Measurements from ENCODE around the gene SLC9B1.
A peak's percentile ranks its signal among the peaks of the same experiment; 100 is the strongest.
"Not testable (repeated sequence)": the region's sequence is repeated elsewhere in the genome, so short reads cannot be mapped to it uniquely, and the experiment has no call there.

SLC9B1 gene

GRCh38 chr4:103012060-103012459 is 7.4 kb downstream of the SLC9B1 start:
- H3K4me3 ChIP-seq (ENCODE audit: low read depth, low read length) = no peak overlapping the region
- no peak for TF ChIP-seq CTCF (IDR thresholded peaks at IDR 0.05; ENCODE audit: insufficient read depth, low read depth, low read length, missing control alignments)
- no peak for DNase-seq (ENCODE audit: low read depth)

- DNase-seq (ENCODE audit: low read depth) = no peak
- H3K4me3 ChIP-seq (ENCODE audit: low read depth, low read length) = no peak overlapping the region
These were observed 8.0 kb downstream of the SLC9B1 start for GRCh38 chr4:103011378-103012025.

GRCh38 chr4:103010804-103011203 is 8.7 kb downstream of the SLC9B1 start:
- H3K4me3 ChIP-seq (ENCODE audit: low read depth, low read length) = no peak overlapping the region

More at GRCh38 chr4:103011378-103012025, 8.0 kb downstream of the SLC9B1 start:
- TF ChIP-seq CTCF (IDR thresholded peaks at IDR 0.05; ENCODE audit: insufficient read depth, low read depth, low read length, missing control alignments) = no peak

GRCh38 chr4:103008875-103009729 is 10.4 kb downstream of the SLC9B1 start:
- no peak overlapping the region for H3K4me3 ChIP-seq (ENCODE audit: low read depth, low read length)
- peak; percentile 64 for TF ChIP-seq CTCF (IDR thresholded peaks at IDR 0.05; ENCODE audit: insufficient read depth, low read depth, low read length, missing control alignments)
- DNase-seq (ENCODE audit: low read depth) = peak; percentile 79

More at GRCh38 chr4:103010804-103011203, 8.7 kb downstream of the SLC9B1 start:
- TF ChIP-seq CTCF (IDR thresholded peaks at IDR 0.05; ENCODE audit: insufficient read depth, low read depth, low read length, missing control alignments) = no peak
- no peak for DNase-seq (ENCODE audit: low read depth)

GRCh38 chr4:103002551-103002950 is 17.0 kb downstream of the SLC9B1 start:
- TF ChIP-seq CTCF (IDR thresholded peaks at IDR 0.05; ENCODE audit: insufficient read depth, low read depth, low read length, missing control alignments) = no peak
- DNase-seq (ENCODE audit: low read depth) = no peak

GRCh38 chr4:102994803-102995202 is 24.7 kb downstream of the SLC9B1 start:
- H3K4me3 ChIP-seq (ENCODE audit: low read depth, low read length) = no peak overlapping the region
- no peak for TF ChIP-seq CTCF (IDR thresholded peaks at IDR 0.05; ENCODE audit: insufficient read depth, low read depth, low read length, missing control alignments)
- DNase-seq (ENCODE audit: low read depth) = no peak

More at GRCh38 chr4:103002551-103002950, 17.0 kb downstream of the SLC9B1 start:
- no peak overlapping the region for H3K4me3 ChIP-seq (ENCODE audit: low read depth, low read length)

GRCh38 chr4:102993985-102994384 is 25.5 kb downstream of the SLC9B1 start:
- not testable (repeated sequence) for H3K4me3 ChIP-seq (ENCODE audit: low read depth, low read length); DNase-seq (ENCODE audit: low read depth)
